ENCODE results near the gene ENO2.
A peak's percentile ranks its signal among the peaks of the same experiment; 100 is the strongest.

ENO2 gene

GRCh38 chr12:6950401-6950801 is 36.0 kb downstream of the ENO2 start:
- TF ChIP-seq, protein P1, sequence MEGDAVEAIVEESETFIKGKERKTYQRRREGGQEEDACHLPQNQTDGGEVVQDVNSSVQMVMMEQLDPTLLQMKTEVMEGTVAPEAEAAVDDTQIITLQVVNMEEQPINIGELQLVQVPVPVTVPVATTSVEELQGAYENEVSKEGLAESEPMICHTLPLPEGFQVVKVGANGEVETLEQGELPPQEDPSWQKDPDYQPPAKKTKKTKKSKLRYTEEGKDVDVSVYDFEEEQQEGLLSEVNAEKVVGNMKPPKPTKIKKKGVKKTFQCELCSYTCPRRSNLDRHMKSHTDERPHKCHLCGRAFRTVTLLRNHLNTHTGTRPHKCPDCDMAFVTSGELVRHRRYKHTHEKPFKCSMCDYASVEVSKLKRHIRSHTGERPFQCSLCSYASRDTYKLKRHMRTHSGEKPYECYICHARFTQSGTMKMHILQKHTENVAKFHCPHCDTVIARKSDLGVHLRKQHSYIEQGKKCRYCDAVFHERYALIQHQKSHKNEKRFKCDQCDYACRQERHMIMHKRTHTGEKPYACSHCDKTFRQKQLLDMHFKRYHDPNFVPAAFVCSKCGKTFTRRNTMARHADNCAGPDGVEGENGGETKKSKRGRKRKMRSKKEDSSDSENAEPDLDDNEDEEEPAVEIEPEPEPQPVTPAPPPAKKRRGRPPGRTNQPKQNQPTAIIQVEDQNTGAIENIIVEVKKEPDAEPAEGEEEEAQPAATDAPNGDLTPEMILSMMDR (IDR thresholded peaks at IDR 0.05; ENCODE audit: low read depth, low read length), result peak; percentile 35
- DNase-seq (ENCODE audit: low read depth in 2 of 2), result no peak
- no peak overlapping the region for H3K4me3 ChIP-seq (replicated peaks in 1 of 2; ENCODE audit: low read depth in 2 of 2, low read length in 2 of 2)

GRCh38 chr12:6950811-6951540 is 36.6 kb downstream of the ENO2 start, which contains the start of gene PTPN6:
TSS of gene PTPN6 (plus strand) at chr12:6951356. CDS start at chr12:6951513, 157 bp downstream.
- H3K4me3 ChIP-seq (replicated peaks in 1 of 2; ENCODE audit: low read depth in 2 of 2, low read length in 2 of 2), result no peak within 1 kb of the TSS
- TF ChIP-seq, protein P1 (IDR thresholded peaks at IDR 0.05; ENCODE audit: low read depth, low read length), result no peak
- DNase-seq (ENCODE audit: low read depth in 2 of 2), result no peak

DNA sequence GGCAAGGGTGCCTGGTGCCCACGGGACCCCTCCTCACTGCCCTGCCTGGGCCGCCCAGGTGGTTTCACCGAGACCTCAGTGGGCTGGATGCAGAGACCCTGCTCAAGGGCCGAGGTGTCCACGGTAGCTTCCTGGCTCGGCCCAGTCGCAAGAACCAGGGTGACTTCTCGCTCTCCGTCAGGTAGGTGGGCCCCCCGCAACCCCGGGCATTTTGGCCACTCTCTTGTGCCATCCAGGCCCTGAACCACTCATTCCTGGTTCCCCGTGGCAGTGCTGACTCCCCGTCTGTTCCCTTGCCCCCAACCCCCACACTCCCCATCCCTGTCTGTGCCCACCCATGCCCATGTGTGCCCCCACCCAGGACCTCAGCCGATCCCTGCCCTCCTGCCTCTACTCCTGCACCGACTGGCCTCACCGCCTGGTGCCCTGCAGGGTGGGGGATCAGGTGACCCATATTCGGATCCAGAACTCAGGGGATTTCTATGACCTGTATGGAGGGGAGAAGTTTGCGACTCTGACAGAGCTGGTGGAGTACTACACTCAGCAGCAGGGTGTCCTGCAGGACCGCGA is 37.3 kb downstream of the ENO2 start:
- TF ChIP-seq, protein P1 (IDR thresholded peaks at IDR 0.05; ENCODE audit: low read depth, low read length), result no peak
- H3K4me3 ChIP-seq (replicated peaks in 1 of 2; ENCODE audit: low read depth in 2 of 2, low read length in 2 of 2), result no peak overlapping the region
- DNase-seq (ENCODE audit: low read depth in 2 of 2), result no peak

DNA sequence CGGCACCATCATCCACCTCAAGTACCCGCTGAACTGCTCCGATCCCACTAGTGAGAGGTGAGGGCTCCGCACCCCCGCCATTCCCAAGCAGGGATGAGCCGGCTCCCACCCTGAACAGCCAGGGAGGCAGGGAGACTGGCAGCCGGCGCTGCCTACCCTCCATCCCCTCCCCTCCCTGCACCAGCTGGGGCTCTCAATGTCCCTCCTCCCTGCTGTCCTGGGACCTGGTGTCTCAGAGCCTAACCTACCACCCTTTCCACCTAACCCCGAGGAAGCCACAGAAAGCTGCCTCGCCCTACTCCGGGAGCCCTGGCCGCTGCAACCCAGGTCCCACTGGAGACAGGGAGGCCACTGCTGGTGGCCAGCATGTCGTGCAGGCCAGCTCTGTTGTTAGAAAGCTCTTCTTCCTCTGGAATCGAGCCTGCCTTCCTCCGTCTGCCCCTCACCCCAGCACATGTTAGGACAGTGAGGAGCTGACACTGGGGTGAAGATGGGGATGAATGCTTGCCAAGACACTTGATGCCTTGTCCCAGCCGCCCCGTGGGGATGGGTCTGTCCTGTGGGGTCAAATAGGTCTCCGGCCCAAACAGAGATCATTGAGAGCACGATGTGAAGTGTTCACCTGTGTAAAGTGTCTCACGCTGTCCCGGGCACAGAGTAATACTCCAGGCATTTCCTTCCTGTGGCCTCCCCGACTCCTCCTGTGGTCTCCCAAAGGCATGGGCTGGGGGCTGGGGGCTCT is 37.9 kb downstream of the ENO2 start:
- no peak for DNase-seq (ENCODE audit: low read depth in 2 of 2)
- TF ChIP-seq, protein P1 (IDR thresholded peaks at IDR 0.05; ENCODE audit: low read depth, low read length), result no peak
- H3K4me3 ChIP-seq (replicated peaks in 1 of 2; ENCODE audit: low read depth in 2 of 2, low read length in 2 of 2), result no peak overlapping the region

DNA sequence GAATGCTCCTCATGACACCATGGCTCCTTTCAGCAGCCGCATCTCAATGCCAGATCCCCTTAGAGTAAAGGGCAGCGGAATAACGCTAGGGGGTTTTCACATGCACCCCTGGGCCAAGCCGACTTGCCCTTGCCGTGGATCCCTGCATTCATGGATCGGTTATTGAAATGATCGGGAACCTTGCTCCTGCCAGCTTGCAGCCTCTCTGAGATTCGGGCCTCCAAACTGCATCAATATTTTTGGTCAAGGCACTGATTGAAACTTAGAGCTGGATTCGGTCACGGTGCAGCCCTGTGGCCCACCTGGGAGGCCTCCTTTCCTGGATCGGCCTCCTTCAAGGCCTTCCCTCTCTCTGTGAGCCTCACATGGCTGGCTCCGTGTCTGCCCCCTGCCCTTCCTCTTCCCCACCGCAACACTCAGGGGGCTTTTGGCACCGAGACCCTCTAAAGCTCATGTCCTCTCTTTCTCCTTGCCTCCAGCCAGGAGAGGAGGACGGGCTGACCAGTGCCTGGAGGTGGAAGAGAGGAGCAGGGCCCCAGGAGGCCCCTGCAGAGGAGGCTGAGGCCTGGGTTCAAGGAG is 38.6 kb downstream of the ENO2 start:
- TF ChIP-seq, protein P1 (IDR thresholded peaks at IDR 0.05; ENCODE audit: low read depth, low read length), result no peak
- H3K4me3 ChIP-seq (replicated peaks in 1 of 2; ENCODE audit: low read depth in 2 of 2, low read length in 2 of 2), result no peak overlapping the region
- DNase-seq (ENCODE audit: low read depth in 2 of 2), result no peak

- TF ChIP-seq, protein P1 (IDR thresholded peaks at IDR 0.05; ENCODE audit: low read depth, low read length), result no peak
- H3K4me3 ChIP-seq (replicated peaks in 1 of 2; ENCODE audit: low read depth in 2 of 2, low read length in 2 of 2), result no peak overlapping the region
- DNase-seq (ENCODE audit: low read depth in 2 of 2), result peak; percentile 47 to 68
These were observed 39.3 kb downstream of the ENO2 start for GRCh38 chr12:6953442-6954315.
